Sigmoid colon (tissue), 7 donors: ENCODE measurements around the gene DAB2IP. TPM values are rescaled to one million over a fixed set of nuclear protein-coding genes. Genes with fewer than 3 reads are reported as not detected.

Experiments used
- DNase-seq: peaks from one replicate; pipeline ENCODE4 v3.0.0-alpha.2; 2019
- H3K27ac ChIP-seq, 4 donors: fragments of 200-600 bp; sonication (generic); one replicate each; pipeline ENCODE4 v1.5.1; 2016 to 2019; ENCODE audit warnings: mild to moderate bottlenecking in 1 of 4
- H3K27me3 ChIP-seq, 3 donors: fragments of 200-600 bp; sonication (generic); one replicate each; pipeline ENCODE4 v1.5.1; 2019; ENCODE audit warnings: mild to moderate bottlenecking in 1 of 3
- H3K36me3 ChIP-seq, 4 donors: fragments of 200-600 bp; sonication (generic); one replicate each; pipeline ENCODE4 v1.5.1; 2016 to 2019
- H3K4me1 ChIP-seq, 4 donors: fragments of 200-600 bp; sonication (generic); one replicate each; pipeline ENCODE4 v1.5.1; 2017 to 2019
- H3K4me3 ChIP-seq, 4 donors: fragments of 200-600 bp; sonication (generic); one replicate each; pipeline ENCODE4 v1.5.1; 2017 to 2019; ENCODE audit warnings: mild to moderate bottlenecking in 2 of 4, moderate library complexity in 1 of 4
- H3K9me3 ChIP-seq, 4 donors: fragments of 200-600 bp in 3 of 4; sonication (generic) in 3 of 4; one replicate each; pipeline versions ENCODE4 v1.5.1 to v1.6.1; 2013 to 2019
- EP300 ChIP-seq, 4 donors: sonication (generic); formaldehyde crosslinking; IDR thresholded peaks; one replicate each; pipeline ENCODE4 v1.6.1; 2017; ENCODE audit warnings: antibody characterized with exemption in 4 of 4
- POLR2A ChIP-seq, 2 donors: fragments of 450-650 bp; IDR thresholded peaks; one replicate each; pipeline ENCODE4 v1.6.1; 2016; ENCODE audit warnings: antibody characterized with exemption in 2 of 2, mild to moderate bottlenecking in 2 of 2, moderate library complexity in 2 of 2
- POLR2AphosphoS5 ChIP-seq, 4 donors: sonication (generic); formaldehyde crosslinking; IDR thresholded peaks; one replicate each; pipeline ENCODE4 v1.6.1; 2017; ENCODE audit warnings: antibody characterized with exemption in 4 of 4
- WGBS, 2 donors: extraction: QIAGEN DNeasy Blood & Tissue Kit; methylation state at CpG; one replicate each; pipeline ENCODE4 v1.1.7; 2013; 5-methylcytosine and 5-hydroxymethylcytosine counted together
- intact Hi-C: fragments of 100-400 bp; cut with DNase I; formaldehyde crosslinking; loops from one replicate; pipeline ENCODE4 v1.15.1; 2023
- polyA plus RNA-seq, 3 donors: library from polyadenylated mRNA; stranded (reverse); fragments of 200-250 nt; gene quantifications; one replicate each; pipeline ENCODE4 v1.2.3, GENCODE V29; 2013
- total RNA-seq, 4 donors: library from RNA; depleted of rRNA; stranded (reverse); fragments of >200 nt; gene quantifications; one replicate each; pipeline ENCODE4 v1.1.0, GENCODE V29; 2016
- TF ChIP-seq, protein P1 (sequence below), 4 experiments: fragments of 450-650 bp in 3 of 4; fragments of 200-600 bp in 1 of 4; IDR thresholded peaks; one replicate each; pipeline ENCODE4 v1.5.1; 2016 to 2019; ENCODE audit warnings: antibody characterized with exemption in 4 of 4, mild to moderate bottlenecking in 3 of 4, moderate library complexity in 2 of 4
- donor health status: healthy with polysubstance abuse.
- donor health status: Bipolar disorder and iron deficiency.
- donor health status: healthy.

Gene DAB2IP
- total and polyA plus RNA-seq, 7 donors = 20.1 to 52.4 (median 34.7) TPM

DNA sequence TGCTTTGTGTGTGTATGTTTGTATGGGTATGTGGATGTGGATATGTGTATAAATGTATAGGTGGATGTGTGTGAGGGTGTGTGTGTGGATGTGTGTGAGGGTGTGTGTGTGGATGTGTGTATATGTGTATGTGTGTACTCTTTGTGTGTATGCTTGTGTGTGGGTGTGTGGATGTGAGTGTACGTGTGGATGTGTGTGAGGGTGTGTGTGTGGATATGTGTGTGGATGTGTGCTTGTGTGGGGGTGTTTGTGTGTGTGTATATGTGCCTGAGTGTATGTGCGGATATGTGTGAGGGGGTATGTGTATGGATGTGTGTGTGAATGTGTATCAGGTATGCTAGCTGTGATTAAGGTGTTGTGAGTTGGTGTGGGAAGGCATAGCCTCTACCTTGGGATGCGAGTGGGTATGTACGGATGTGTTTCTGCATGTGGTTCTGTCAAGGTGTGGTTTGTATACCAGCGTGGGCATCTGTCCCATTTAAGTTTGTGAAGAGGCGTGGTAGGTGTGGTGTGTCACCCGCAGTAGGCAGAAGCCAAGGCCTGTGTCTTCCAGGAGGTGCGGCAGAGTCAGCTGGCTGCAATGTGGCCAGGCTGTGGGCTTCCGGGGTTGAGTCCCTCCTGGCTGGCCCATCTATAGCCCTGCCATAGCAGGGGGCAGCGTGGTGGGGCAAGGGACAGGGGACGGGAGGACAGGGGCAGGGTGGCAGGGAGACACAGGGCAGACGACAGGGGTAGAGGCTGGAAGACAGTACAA lies 155.8 kb downstream of the DAB2IP start:
- Histone ChIP-seq H3K36me3 (no peaks in the 10 kb centered on the region), H3K9me3 (peaks cover 0 to 5% (median 0%) of the 10 kb centered on the region in 4 donors), H3K27ac (no peak overlapping the region), H3K4me1 (no peaks in the 10 kb centered on the region), H3K27me3 (no peaks in the 10 kb centered on the region), H3K4me3 (no peak overlapping the region)
- 29 to 76% methylated on average over 12 of the region's 12 CpGs for WGBS, 2 donors
- no peak for DNase-seq
- no peak for TF ChIP-seq POLR2A (IDR thresholded peaks at IDR 0.05)
- TF ChIP-seq, protein P1, sequence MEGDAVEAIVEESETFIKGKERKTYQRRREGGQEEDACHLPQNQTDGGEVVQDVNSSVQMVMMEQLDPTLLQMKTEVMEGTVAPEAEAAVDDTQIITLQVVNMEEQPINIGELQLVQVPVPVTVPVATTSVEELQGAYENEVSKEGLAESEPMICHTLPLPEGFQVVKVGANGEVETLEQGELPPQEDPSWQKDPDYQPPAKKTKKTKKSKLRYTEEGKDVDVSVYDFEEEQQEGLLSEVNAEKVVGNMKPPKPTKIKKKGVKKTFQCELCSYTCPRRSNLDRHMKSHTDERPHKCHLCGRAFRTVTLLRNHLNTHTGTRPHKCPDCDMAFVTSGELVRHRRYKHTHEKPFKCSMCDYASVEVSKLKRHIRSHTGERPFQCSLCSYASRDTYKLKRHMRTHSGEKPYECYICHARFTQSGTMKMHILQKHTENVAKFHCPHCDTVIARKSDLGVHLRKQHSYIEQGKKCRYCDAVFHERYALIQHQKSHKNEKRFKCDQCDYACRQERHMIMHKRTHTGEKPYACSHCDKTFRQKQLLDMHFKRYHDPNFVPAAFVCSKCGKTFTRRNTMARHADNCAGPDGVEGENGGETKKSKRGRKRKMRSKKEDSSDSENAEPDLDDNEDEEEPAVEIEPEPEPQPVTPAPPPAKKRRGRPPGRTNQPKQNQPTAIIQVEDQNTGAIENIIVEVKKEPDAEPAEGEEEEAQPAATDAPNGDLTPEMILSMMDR (IDR thresholded peaks at IDR 0.05) = no peak
- no peak for TF ChIP-seq EP300 (IDR thresholded peaks at IDR 0.05)
- no peak for TF ChIP-seq POLR2AphosphoS5 (IDR thresholded peaks at IDR 0.05)
- intact Hi-C loops = no loop called here

- H3K27me3 ChIP-seq = no peaks in the 10 kb centered on the region
- H3K4me3 ChIP-seq = no peak overlapping the region
- H3K9me3 ChIP-seq = peaks cover 0 to 5% (median 0%) of the 10 kb centered on the region in 4 donors
- 79 to 82% methylated on average over 16 of the region's 16 CpGs for WGBS, 2 donors
- DNase-seq = no peak
- H3K36me3 ChIP-seq = no peaks in the 10 kb centered on the region
- TF ChIP-seq POLR2AphosphoS5 (IDR thresholded peaks at IDR 0.05) (no peak), POLR2A (IDR thresholded peaks at IDR 0.05) (no peak), EP300 (IDR thresholded peaks at IDR 0.05) (no peak)
- TF ChIP-seq, protein P1 (IDR thresholded peaks at IDR 0.05) = no peak
- H3K4me1 ChIP-seq = no peaks in the 10 kb centered on the region
- no peak overlapping the region for H3K27ac ChIP-seq
- intact Hi-C loops = no loop called here
These were observed 156.4 kb downstream of the DAB2IP start for GRCh38 chr9:121807823-121808278.

- H3K36me3 ChIP-seq = no peaks in the 10 kb centered on the region
- TF ChIP-seq POLR2AphosphoS5 (IDR thresholded peaks at IDR 0.05) (no peak), POLR2A (IDR thresholded peaks at IDR 0.05) (no peak), EP300 (IDR thresholded peaks at IDR 0.05) (no peak)
- TF ChIP-seq, protein P1 (IDR thresholded peaks at IDR 0.05) = no peak
- intact Hi-C loops = no loop called here
- H3K4me1 ChIP-seq = no peaks in the 10 kb centered on the region
- WGBS, 2 donors = 57 to 90% methylated on average over 4 of the region's 4 CpGs
- H3K27me3 ChIP-seq = no peaks in the 10 kb centered on the region
- no peak overlapping the region for H3K27ac ChIP-seq
- peaks cover 0 to 5% (median 0%) of the 10 kb centered on the region in 4 donors for H3K9me3 ChIP-seq
- DNase-seq = no peak
- H3K4me3 ChIP-seq = no peak overlapping the region
These were observed 157.3 kb downstream of the DAB2IP start for GRCh38 chr9:121808781-121809180.

DNA sequence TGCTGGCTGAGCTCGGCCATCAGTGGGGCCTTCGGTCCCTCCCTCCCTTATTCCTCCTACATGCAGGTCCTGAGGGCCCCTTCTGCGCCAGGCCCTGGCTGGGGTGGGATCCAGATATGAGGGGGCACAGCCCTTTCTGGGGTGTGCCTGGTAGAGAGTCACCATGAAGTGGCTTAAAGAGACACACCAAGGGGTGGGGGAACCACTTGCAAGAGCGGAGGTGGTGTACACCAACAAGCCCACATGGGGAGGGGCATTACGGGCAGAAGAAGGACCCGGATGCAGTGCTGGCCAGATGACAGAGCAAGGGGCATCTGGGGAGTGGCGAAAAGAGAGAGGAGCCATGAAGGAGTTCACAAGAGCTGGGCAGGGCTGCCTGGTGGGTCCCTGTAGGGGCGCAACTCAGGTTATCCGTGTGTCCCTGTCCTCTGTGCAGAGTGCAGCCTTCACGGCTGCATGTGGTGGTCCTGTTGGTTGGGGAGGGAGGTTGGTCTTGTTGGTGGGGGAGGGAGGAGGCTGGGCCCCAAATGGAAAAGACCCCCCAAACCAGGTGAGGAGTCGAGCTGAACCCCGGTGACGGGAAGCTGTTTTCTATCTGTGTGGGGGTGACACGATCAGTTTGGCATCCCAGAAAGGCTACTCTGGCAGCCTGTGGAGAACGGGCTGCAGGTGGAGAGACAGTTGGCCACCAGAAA lies 158.1 kb downstream of the DAB2IP start:
- Histone ChIP-seq H3K4me1 (no peaks in the 10 kb centered on the region), H3K36me3 (no peaks in the 10 kb centered on the region), H3K4me3 (no peak overlapping the region), H3K27me3 (no peaks in the 10 kb centered on the region), H3K9me3 (peaks cover 0 to 2% (median 0%) of the 10 kb centered on the region in 4 donors), H3K27ac (no peak overlapping the region)
- no peak for DNase-seq
- 88 to 94% methylated on average over 15 of the region's 15 CpGs for whole genome bisulfite sequencing, 2 donors
- TF ChIP-seq POLR2AphosphoS5 (IDR thresholded peaks at IDR 0.05) = no peak
- no peak for TF ChIP-seq POLR2A (IDR thresholded peaks at IDR 0.05)
- intact Hi-C loops = no loop called here

- no peaks in the 10 kb centered on the region for H3K27me3 ChIP-seq
- H3K4me1 ChIP-seq = no peaks in the 10 kb centered on the region
- intact Hi-C loops = no loop called here
- 90 to 91% methylated on average over 3 of the region's 3 CpGs for WGBS, 2 donors
- no peak overlapping the region for H3K4me3 ChIP-seq
- TF ChIP-seq POLR2AphosphoS5 (IDR thresholded peaks at IDR 0.05) (no peak), POLR2A (IDR thresholded peaks at IDR 0.05) (no peak), EP300 (IDR thresholded peaks at IDR 0.05) (no peak)
- TF ChIP-seq, protein P1 (IDR thresholded peaks at IDR 0.05) = no peak
- no peak overlapping the region for H3K27ac ChIP-seq
- DNase-seq = no peak
- no peaks in the 10 kb centered on the region for H3K9me3 ChIP-seq
- no peaks in the 10 kb centered on the region for H3K36me3 ChIP-seq
These were observed 159.1 kb downstream of the DAB2IP start for GRCh38 chr9:121810489-121810888.
